Hippocampal formation (tissue), 2 donors: ENCODE data around the gene TMEM53.

Experiments used
- DNase-seq, 2 donors: peaks; one replicate each; lab custom pipeline; 2025; lab: John Stamatoyannopoulos, UW

TMEM53 gene

DNA sequence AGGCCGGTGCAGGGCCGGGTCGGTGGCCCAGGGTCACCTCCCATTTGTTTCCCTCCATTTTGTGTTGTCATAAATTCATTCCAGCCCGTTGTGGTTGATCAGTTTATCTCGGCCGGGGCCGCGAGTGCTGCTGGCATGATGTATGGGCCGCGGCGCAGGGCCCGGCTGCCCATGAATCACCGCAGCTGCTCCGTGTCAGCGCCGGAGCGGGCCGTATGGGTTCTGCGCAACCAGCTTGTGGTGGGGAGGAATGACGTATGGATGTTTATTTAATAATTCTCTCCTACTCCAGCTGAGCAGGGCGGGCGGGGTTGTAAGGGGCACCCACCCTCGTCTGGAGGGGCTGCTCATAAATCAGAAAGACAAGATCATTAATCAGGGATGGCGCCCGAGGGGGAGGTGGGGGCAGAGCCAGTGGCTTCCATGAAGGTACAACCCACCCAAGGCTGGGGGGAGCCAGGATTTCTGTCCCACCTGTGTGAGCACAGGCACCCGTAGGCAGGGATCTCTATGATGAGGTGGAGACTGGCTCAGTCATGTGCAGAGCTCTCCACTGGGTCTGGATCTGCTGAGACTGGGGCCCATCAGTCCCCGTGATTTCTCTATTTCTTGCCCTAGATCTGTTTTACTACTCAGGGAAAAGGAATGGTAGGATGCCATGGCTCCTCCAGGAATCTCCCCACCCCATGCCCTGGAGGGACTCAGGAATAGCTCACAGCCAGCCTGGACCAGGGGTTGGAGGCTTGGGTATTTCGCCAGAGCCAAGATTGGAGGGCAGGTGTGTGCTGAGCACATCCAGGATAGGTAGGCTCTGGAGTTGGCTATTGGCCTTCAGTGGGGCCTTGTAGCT is 27.8 kb downstream of the TMEM53 start:
- no peak for DNase-seq

DNA sequence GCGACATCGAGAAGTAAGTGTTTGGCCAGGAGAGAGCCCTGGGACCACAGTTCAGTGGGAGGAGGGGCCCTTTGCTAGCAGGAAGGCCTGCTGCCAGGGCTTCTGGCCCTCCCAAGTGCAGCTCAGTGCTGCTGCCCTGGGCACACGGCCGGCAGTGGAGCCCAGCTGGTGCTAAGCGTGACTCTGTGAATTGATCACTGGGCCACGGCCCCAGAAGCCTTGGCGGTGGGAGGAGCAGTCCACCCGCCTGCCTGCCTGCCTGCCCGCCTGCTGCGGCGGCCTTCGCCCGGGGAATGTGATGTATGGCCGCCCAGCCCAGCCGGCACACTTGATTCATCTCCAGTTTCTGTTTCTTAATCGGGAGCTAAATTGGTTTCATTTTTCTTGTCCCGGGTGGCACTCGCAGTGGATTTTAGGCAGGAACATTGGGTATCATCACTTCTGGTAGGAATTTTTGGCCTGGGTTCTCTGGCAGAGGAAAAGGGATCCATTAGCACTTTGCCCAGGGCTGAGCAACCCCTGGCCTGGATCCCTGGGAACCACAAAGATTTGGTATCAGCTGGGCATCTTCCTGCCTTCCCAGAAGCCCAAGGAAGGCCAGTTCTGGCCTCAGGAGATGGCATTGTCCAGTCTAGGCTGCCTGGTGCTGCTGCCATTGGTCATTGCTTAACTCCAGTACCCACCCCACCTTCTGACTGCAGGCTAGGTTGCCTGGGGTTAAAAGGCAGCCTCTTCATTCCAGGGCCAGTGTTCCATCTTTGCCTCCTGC is 28.6 kb downstream of the TMEM53 start:
- peak; percentile 86 to 91 for DNase-seq

DNA sequence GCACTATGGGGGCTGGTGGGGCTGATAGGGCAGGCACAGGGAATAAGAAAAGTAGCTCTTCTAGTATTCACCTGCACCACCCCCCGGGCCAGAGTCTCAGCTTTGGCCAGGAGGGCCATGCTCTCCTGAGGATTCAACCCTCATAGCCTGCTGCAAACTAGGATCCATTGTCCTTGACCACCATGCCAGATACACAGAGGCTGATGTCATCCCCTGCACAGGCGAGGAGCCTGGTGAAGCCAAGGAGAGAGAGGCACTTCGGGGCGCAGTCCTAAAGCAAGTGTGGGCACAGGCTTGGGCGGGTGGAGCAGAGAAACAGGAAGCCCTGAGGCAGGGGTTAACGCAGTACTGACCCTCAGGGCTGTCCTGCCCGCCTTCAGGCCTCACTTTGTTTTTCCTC is 29.5 kb downstream of the TMEM53 start:
- no peak for DNase-seq

DNA sequence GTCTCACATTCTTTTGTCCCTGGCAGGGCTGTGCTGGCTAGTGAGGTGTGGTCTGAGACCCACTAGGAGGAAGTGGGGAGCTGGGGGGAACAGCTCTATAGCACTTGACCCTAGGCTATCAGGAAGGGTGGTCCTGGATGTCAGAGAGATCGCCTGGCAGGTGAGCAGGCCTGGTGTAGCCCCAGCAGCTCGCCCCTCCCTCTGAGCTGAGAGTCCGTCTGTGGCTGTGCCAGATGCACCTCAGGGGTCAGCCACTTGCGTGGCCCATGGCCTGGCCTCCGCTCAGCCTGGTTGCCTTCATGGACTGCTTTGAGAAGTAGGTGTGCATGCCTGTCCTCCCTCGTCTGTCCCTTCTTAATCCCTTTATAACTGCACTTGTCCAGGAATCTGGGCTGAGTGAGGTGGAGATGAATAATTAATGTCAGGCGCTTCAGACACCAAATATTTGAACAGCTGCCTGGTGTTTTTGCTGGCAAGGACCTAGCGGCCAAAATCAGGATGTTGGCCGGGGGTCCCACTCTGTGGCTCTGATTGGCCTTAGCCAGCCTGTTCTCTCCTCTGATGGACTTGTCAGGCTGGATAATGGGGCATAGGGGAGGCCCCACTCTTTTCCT is 30.5 kb downstream of the TMEM53 start:
- no peak for DNase-seq

DNA sequence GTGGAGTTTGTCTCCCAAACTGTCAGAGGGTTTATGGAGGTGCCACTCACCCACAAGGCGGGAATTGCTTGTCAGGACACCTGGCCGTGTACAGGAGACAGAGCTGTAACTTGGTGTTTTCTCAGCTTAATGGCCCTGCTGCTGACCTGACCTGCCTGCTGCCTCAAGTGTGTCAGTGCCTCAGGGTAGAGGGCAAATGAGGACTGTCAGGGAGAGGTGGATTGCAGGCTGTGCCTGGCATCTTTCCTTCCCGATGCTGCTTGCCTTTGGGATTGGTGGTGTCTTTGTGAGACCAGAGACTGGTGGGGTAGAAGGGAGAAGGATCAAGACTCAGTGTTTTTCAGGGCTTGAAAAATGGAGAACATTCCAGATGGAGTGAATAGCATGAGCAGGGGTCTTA is 31.4 kb downstream of the TMEM53 start:
- DNase-seq, result no peak

DNA sequence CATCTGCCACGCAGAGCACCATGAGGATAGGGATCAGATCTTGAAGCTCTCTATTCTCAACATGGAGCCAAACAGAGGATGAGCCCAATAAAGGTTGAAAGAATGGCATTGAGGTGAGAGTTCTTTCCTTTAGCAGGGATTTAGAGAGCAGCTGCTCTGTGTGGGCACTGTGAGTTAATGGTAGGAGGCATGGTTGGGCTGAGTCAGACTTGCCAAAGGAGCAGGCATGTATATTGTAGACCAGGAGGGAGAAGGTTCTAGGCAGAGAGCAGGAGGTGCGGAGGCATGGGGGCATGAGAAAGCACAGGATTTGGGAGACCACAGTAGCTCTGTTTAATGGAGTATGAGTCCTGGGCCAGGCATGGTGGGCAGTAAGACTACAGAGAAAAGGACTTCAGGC is 32.0 kb downstream of the TMEM53 start:
- no peak for DNase-seq

DNA sequence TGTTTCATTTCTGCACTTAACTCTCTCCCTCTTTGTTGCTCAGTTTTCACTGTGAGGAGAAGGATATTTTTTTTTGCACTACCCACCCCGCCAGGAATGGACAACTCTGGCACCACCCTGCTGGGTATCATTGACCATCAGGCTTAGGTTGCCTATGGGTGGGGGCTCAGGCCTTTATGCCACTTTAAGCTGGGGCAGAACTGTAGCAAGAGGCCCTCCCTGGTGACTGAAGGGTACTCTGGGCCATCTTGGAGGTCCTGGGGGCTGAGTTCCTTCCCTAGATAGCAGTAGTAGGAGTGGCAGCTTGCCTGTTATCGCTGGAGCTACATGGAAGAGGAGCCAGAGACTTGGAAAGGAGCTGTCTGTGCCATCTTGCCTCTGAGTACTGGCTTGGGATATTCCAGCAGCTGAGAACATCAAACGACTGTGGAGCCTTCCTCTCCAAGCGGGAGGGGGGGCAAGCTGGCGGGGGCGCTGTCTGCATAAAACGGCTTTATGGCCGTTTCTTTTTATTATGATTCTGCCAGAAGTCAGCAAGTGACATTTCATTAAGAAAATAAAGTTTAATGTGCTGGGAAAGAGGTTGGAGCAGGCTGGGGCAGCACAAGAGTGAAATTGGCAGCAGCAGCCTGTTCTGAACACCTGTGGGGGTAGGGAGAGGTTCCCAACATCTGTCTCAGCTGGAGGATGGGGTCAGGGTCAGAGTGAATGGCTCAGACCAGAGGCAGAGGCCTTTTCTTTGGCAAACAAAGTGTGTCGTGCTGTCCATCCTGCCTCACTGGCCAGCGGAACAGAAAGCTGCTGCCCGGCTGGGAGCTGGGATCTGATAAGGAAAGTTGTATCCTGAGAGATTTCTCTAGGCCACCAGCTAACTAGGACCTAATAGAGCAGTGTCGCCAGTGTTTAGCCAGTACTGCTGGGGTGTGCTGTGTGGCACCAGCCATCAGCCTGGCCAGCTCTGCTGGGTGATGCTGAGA is 32.9 kb downstream of the TMEM53 start:
- DNase-seq, result no peak

DNA sequence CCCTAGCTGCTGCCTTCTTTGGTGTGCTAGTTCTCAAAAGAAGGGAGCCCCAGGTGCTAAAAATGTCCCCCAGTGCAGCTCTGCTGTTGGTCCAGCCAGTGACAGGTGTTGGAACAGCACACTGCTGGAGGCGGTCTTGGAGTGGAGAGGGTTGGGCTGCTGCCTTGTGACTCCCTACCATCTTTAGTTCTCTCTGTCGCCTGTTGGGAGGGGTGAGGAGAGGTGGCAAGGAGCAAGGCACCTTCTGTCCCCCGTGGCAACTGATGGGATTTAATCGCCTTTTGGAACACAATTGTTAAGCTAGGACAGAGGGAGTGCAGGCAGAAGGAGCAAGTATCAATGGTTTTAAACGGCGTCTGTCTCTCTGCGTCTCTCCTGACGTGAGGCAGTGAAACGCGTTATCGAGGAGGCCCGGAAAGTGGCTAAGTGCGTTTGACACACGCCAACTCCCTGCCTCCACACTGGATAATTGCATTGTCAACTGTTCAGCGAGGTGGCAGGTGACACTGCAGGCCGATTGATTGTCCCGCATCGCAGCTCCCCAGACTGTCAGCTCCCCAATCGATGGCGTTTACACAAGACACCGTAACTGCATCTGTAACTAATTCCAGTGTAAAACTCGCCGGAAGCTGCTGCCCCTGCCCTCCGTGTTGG is 34.0 kb downstream of the TMEM53 start:
- no peak for DNase-seq

DNA sequence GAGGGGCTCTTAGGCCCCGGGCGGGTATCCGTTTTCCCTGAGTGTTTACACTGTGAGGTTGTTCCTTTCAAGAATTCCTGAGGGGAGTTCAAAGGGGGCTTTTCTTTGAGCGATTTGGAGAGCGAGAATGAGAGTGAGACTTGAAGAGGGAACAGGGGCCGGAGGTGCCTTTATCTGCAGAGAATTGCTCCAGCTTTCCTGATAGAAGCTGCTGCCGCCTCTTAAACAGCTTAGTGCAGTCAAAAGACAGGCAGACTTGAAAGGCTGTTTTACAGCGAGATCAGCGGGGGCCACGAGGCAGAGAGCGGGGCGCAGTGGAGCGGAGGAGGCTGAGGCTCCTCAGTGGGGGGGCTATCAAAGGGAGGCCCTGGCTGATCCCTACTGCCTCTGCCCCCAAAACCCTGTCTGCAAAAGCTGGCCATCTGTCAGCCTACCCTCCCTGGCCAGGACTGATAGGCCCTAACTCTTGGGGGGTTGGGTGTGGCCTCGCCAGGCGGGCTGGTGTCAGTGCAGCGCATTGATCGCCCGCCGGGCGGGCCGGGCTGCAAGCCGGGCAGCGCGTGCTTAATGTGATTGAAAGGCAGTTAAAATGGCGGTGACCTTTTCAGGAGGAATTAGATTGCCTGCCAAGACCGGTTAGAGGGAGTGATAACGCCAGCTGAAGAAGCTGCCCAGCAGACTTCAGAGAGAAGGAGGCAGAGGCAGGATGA is 36.4 kb downstream of the TMEM53 start:
- no peak for DNase-seq

DNA sequence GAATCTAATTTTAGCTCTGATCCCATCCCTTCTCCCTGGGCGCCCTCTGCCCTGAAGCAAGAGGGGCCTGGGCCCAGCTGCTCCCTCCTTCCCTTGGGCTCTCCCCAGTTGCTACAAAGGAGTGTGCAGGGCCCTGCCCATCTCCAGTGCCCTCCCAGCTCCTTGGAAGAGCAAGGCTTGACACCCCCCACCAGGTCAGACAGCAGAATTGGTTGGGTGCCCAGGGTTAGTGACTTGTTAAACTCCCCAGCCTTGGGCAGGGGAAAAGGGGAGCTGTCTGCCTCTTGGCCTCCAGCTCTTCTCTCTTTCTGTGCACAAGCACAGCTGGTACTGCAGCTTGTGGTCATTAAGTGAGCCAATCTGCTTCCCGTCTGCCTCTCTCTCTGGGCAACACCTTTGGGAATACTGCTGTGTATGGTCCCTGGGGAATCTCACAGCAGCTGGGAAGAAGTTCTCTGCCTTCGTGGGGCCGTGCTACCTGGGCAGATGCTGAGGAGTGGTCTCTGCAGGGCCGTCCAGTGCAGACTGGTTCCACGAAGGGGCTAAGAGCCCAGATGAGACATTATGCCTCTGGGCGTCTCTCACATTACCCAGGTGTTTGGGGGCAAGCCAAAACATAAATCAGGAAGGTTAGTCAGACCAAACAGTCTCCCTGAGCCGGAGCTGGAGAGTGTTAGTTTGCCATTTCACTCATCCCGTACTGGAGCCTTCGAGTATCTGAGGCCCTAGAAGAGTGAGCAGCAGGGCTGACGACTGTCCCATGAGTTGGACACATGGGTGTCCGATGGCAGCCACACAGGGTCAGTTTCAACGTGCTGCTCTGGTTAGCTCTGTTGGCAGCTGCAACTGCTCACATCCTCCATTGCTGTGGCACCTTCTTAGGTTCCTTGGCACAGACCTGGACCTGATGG is 37.3 kb downstream of the TMEM53 start:
- no peak for DNase-seq

DNA sequence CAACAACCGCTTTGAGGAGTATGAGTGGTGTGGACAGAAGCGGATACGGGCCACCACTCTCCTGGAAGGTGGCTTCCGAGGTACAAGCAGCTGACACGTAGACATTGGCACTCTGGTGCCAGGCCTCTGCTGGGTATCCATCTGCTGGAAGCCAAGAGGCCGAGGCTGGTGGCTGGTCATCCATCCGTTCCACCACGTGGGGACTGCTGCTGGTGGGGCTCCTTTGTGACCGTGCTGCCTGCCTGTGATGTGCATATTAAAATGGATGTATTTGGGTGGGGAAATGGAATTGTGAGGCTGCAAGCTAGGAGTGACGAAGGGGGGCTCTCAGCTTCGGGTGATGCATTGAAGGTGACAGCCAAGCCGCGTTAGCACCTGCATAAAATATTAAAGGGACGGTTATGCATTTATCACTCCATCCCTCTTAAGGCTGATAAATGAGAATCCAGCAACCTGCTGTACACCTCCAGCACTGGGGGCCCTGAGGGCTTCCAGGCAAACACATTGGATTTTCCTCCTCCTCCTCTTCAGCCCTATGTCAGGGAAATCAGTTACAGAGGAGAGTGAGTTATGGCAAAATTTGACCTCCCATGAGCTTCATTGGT is 38.1 kb downstream of the TMEM53 start:
- DNase-seq, result no peak

DNA sequence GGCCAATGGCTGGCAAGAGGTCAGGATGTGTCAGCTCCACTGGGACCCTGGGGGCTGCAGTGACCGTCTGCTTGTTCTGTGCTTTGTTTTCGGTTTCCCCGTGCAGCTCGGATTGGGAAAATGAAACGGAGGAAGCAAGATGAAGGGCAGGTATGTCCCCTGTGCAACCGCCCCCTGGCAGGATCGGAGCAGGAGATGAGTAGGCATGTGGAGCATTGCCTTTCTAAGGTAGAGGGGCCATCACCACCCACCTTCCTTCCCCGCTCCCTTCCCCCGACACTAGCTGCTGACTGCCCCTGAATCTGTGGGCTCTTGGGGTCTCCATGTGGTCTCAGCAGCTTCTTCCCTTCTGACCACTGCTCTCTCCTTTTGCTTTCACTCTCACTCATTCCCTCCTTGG is 38.8 kb downstream of the TMEM53 start:
- DNase-seq, result no peak

DNA sequence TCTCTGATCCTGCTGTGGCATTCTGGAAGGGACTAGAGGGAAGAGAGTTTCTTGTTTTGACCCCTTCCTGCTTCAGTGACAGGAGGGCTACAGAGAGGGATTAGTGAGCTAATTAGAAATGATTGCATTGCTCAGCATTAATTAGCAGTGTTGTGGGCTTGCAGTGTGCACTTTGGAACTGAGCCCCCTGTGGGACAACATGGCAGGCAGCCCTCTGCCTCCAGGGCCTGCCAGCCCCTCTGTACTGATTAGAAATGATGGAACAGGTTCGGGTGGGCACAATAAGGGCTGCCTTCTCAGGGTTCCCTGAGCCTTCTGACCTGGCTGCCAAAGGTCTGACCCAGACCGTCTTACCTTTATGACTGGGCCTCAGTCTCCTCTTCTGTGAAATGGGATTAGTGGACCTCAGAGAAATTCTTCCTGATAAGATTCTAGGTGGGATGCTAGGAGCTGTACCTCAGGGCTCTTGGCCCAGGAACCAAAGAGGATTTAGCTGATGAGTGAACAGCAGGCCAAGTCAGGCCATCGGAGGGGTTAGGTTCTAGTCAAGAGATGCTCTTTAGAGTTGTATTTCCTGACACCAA is 39.6 kb downstream of the TMEM53 start:
- no peak for DNase-seq

DNA sequence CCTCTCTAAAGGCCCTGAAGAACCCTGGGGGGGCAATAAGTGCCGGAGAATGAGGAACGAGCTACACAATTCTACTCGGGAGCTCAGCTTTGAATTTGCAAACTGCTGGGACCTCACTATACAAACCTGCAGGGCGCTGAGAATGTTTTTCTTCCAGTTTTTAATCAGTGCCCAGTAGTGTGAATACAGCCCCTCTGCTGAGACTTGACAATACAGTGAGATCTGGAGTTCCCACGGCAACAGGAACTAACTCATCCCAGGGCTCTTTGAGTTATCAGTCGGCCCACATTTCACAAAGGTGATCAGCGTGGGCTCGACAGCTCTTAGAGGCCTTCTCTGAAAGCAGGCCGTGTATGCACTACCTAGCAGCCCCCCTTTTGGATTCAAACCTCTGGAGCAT is 41.7 kb downstream of the TMEM53 start:
- no peak for DNase-seq

DNA sequence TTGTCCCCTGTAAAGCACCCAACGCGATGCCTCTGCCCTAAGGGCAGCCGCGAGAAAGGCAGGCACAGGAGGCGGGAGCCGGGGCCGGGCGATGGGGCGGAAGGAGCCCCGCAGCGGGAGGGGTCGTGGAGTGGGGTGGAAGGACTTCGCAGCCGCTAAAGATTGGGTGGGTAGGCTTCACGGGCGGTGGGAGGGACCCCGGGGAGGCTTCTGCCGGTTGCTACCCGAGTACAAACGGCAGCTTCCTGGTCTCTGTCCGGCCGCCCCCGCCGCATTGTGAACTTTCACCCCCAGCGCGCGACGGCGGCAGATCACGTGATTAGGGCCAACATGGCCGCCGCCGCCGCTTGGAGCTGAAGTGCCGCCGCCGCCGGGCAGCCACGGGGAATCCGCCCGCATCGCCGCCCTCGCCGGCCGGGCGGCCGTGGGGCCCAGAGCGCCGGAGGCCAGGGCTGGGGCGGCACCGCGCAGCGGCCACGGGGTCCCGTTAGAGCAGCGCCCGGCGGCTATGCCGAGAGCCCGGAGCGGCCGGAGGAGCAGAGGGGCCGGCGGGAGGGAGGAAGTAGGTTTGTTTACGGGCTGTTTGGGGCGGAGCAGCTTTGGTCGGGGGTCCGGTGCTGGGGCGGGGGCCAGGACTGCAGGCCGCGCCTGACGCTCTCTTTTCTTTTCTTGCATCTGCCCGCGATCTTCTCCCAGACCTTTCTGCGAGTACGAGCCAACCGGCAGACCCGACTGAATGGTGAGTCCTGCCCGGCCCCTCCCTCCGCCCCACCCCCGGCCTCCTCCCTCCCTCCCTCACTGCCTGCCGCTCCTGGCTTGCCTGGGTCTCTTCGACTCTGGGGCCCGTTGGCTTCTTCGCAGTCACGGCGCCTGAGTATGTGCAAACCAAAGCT is 42.4 kb downstream of the TMEM53 start:
- peak; percentile 55 to 75 for DNase-seq

DNA sequence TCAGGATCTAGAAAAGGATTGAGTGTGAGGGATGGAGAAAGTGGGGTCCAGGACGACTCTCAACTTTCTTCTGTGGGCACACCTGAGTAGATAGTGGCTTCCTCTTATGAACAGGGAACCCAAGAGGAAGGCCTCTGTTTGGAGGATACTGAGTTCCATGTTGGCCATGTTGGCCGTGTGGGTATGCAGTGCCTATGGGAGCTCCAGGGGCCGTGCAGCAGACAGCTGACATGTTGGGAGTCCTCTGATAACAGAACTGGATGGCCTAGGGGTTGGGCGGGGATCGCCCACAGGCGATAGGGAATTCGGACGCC is 43.0 kb downstream of the TMEM53 start:
- no peak for DNase-seq

DNA sequence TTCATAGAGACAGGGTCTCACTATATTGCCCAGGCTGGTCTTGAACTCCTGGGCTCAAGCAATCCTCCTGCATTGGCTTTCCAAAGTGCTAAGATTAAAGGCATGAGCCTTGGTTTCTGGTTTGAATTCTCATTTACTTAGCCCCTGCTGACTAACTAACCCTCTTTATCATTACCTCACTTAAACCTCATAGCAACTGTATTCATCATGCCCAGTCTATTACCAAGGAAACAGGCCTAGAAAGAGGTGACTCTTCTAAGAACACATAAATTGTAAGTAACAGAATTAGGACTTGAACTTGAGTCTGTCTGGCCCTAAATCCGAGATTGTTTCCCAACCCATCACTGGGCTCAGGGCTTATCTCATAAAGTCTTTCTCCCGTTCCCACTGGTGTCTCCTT is 44.2 kb downstream of the TMEM53 start:
- no peak for DNase-seq
